Ascending aorta (tissue), 2 donors: ENCODE data around the gene CASP2. TPM values are rescaled to one million over a fixed set of nuclear protein-coding genes. Genes with fewer than 3 reads are reported as not detected.

Experiments used
- DNase-seq, 2 donors: peaks; one replicate each; pipeline ENCODE4 v3.0.0-alpha.2; 2019; ENCODE audit warnings: low spot score in 2 of 2
- H3K27ac ChIP-seq, 2 donors: fragments of 200-600 bp; sonication (generic); one replicate each; pipeline ENCODE4 v1.5.1; 2016 to 2017; ENCODE audit warnings: mild to moderate bottlenecking in 1 of 2
- H3K27me3 ChIP-seq: fragments of 200-600 bp; sonication (generic); one replicate; pipeline ENCODE4 v1.5.1; 2017
- H3K36me3 ChIP-seq, 2 donors: fragments of 200-600 bp; sonication (generic); one replicate each; pipeline ENCODE4 v1.5.1; 2016
- H3K4me1 ChIP-seq, 2 donors: fragments of 200-600 bp; sonication (generic); one replicate each; pipeline ENCODE4 v1.5.1; 2016 to 2017; ENCODE audit warnings: mild to moderate bottlenecking in 1 of 2
- H3K4me3 ChIP-seq, 2 donors: fragments of 200-600 bp; sonication (generic); one replicate each; pipeline ENCODE4 v1.5.1; 2016 to 2017; ENCODE audit warnings: mild to moderate bottlenecking in 1 of 2
- H3K9me3 ChIP-seq, 2 donors: fragments of 200-600 bp; sonication (generic); one replicate each; pipeline ENCODE4 v1.5.1; 2016
- intact Hi-C: fragments of 100-400 bp; cut with DNase I; formaldehyde crosslinking; loops from one replicate; pipeline ENCODE4 v1.15.1; 2023
- total RNA-seq: library from RNA; depleted of rRNA; stranded (reverse); fragments of >200 nt; gene quantifications from one replicate; pipeline ENCODE4 v1.1.0, GENCODE V29; 2016
- TF ChIP-seq, protein P1 (sequence below), 3 experiments: fragments of 200-600 bp in 2 of 3; fragments of 450-650 bp in 1 of 3; sonication (generic) in 2 of 3; IDR thresholded peaks; one replicate each; pipeline ENCODE4 v1.5.1; 2016 to 2019; ENCODE audit warnings: antibody characterized with exemption in 3 of 3, mild to moderate bottlenecking in 1 of 3, moderate library complexity in 1 of 3

The CASP2 gene
- total RNA-seq, 1 donor from 2014 or later = 13.7 TPM

DNA sequence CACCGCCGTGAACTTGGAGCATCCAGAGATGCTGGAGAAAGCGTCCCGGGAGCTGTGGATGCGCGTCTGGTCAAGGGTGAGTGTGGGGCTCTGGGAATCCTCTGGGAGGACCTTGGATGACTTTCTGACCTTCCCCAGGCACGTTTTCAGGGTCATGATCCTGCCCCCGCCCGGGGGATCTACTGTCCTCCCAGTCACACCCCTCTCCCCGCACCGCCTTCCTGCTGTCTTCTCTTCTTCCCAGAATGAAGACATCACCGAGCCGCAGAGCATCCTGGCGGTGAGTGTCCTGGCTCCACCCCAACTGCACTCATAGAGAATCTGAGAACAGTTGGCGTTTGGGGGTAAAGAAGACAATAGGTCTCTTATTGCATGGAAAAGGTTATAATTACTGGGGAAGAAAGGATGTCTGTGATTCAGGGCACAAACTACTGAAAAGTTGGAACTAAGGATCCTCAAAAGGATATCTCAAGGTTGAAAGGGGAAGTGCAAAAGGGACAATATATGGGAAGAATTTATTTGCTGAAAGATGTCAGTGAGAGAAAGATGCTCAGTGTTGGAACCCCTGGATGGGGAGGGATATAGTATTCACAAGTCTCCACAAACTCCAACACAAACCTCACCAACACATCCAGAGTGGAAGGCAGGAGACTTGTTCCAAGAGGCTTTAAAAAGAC is 23.0 kb upstream of the CASP2 start:
- Histone ChIP-seq H3K4me3 (no peak overlapping the region), H3K9me3 (no peaks in the 10 kb centered on the region), H3K27me3 (no peaks in the 10 kb centered on the region), H3K4me1 (peaks cover 4 to 9% of the 10 kb centered on the region in 2 donors), H3K27ac (peak overlapping the region in 1 of 2 donors; percentile 76), H3K36me3 (peaks cover 19 to 27% of the 10 kb centered on the region in 2 donors)
- intact Hi-C loops = no loop called here
- TF ChIP-seq, protein P1, sequence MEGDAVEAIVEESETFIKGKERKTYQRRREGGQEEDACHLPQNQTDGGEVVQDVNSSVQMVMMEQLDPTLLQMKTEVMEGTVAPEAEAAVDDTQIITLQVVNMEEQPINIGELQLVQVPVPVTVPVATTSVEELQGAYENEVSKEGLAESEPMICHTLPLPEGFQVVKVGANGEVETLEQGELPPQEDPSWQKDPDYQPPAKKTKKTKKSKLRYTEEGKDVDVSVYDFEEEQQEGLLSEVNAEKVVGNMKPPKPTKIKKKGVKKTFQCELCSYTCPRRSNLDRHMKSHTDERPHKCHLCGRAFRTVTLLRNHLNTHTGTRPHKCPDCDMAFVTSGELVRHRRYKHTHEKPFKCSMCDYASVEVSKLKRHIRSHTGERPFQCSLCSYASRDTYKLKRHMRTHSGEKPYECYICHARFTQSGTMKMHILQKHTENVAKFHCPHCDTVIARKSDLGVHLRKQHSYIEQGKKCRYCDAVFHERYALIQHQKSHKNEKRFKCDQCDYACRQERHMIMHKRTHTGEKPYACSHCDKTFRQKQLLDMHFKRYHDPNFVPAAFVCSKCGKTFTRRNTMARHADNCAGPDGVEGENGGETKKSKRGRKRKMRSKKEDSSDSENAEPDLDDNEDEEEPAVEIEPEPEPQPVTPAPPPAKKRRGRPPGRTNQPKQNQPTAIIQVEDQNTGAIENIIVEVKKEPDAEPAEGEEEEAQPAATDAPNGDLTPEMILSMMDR (IDR thresholded peaks at IDR 0.05) = no peak
- DNase-seq = no peak

DNA sequence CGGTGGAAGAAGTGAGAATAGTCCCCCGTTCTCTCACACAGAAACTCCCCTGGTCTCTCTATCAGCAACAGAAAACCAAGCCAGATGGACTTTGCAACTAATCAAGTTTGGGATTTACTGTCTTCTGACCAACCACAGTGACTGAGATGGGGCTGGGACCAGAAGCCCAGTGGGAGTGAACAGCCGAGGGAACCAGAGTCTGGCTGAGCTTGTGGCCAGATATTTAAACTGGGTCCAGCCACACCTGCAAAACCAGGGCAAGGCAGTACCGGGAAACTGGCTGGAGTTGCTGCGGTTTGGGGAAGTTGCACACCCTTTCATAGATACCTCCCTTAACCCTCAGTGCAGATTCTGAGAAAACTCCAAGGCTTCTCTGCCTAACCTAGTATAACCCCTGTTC is 18.9 kb upstream of the CASP2 start:
- H3K27ac ChIP-seq = no peak overlapping the region
- peaks cover 19 to 27% of the 10 kb centered on the region in 2 donors for H3K36me3 ChIP-seq
- no peaks in the 10 kb centered on the region for H3K27me3 ChIP-seq
- no peaks in the 10 kb centered on the region for H3K9me3 ChIP-seq
- no peak for DNase-seq
- TF ChIP-seq, protein P1 (IDR thresholded peaks at IDR 0.05) = no peak
- intact Hi-C loops = no loop called here
- no peak overlapping the region for H3K4me3 ChIP-seq
- peaks cover 0 to 6% of the 10 kb centered on the region in 2 donors for H3K4me1 ChIP-seq

DNA sequence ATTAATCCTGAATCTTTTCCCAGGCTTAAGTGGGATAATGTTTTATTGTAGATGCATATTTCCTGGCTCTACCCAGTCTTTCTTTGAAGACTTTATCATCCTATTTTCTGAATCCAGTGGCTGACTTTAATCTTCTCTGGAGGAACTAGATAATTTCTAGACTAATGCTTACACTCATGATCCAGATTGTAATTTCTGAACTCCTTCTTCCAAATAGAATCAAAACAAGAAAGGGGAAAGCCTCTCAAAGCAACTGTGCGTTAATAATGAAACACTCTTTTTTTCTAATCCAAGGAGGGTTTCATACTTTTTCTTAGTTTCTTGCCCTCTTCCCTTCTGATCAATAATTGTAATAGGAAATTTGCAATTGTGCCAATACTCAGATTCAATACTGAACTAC is 16.9 kb upstream of the CASP2 start:
- no peak overlapping the region for H3K27ac ChIP-seq

DNA sequence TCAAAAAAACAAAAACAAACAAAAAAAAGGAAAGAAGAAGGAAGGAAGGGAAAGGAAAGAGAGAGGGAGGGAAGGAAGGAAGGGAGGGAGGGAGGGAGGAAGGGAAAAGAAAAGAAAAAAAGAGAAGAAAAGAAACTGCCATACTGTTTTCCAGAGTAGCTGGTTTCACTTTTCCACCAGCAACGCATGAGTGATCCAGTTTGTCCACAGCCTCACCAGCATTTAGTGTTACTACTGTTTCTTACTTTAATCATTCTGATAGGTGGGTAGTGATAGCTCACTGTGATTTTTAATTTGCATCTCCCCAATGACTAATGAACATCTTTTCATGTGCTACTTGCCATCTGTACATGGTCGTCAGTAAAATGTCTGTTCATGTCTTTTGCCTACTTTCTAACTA is 15.3 kb upstream of the CASP2 start:
- Histone ChIP-seq H3K27ac (no peak overlapping the region), H3K4me1 (no peaks in the 10 kb centered on the region), H3K9me3 (no peaks in the 10 kb centered on the region), H3K36me3 (peaks cover 14 to 15% of the 10 kb centered on the region in 2 donors), H3K27me3 (no peaks in the 10 kb centered on the region), H3K4me3 (no peak overlapping the region)
- DNase-seq = no peak
- TF ChIP-seq, protein P1 (IDR thresholded peaks at IDR 0.05) = no peak
- intact Hi-C loops = no loop called here

More for the DNA sequence above, 16.9 kb upstream of the CASP2 start:
- Histone ChIP-seq H3K4me1 (no peaks in the 10 kb centered on the region), H3K4me3 (no peak overlapping the region), H3K9me3 (no peaks in the 10 kb centered on the region), H3K36me3 (peaks cover 19 to 27% of the 10 kb centered on the region in 2 donors), H3K27me3 (no peaks in the 10 kb centered on the region)
- DNase-seq = no peak
- intact Hi-C loops = no loop called here
- TF ChIP-seq, protein P1 (IDR thresholded peaks at IDR 0.05) = no peak

DNA sequence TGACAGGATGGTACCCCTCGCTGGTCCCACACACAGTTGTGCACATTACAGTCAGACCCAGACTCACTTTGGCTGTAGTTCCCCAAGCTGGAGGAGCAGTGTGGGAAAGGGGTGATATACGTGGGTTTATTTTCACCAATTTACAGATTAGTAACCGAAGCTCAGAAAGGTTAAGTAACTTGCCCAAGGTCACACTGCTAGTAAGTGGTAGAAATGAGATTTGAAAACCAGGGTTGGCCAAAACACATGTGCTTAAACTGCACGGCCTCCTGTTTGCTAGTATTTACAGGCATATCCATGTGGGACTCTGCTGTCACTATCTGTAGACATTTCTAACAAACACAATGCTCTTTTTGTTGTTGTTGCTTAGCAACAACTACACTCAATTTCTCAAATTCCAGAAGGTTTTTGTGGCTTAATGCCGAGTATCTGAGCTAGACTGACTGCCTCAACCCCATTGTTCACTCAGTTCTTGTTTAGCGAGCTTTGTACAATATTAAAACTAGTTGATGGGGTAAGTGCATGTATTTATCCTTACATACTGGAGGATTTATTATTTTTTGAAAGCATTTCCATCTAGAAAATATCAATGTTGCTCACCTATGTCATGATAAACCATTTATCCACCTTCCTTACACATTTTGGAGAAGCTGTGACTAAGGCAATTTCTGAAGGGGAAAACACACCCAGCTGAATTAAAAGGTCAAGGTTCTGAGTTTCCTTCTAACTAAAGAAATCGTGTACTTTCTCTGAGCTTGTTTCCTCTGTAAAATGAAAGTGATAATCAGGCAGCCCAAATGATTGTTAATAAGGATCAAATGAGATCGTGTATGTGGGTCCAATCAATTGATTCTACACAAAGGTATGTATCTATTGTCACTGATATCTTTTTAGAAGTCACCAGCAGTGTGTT is 8.7 kb upstream of the CASP2 start:
- Histone ChIP-seq H3K9me3 (no peaks in the 10 kb centered on the region), H3K27ac (no peak overlapping the region), H3K27me3 (no peaks in the 10 kb centered on the region), H3K4me3 (peak overlapping the region in 1 of 2 donors; percentile 10), H3K4me1 (no peaks in the 10 kb centered on the region), H3K36me3 (no peaks in the 10 kb centered on the region)
- DNase-seq = no peak
- TF ChIP-seq, protein P1 (IDR thresholded peaks at IDR 0.05) = no peak
- intact Hi-C loops = no loop called here
